Measurements from ENCODE around the gene TRIM3. TPM values are rescaled to one million over a fixed set of nuclear protein-coding genes. Genes with fewer than 3 reads are reported as not detected.

TRIM3 gene
- total and polyA plus RNA-seq, 2 of the 8 experiments (the other 6 are each of a cell fraction or from before 2014, with no cell fraction given), result 10.7 to 14.3 TPM

DNA sequence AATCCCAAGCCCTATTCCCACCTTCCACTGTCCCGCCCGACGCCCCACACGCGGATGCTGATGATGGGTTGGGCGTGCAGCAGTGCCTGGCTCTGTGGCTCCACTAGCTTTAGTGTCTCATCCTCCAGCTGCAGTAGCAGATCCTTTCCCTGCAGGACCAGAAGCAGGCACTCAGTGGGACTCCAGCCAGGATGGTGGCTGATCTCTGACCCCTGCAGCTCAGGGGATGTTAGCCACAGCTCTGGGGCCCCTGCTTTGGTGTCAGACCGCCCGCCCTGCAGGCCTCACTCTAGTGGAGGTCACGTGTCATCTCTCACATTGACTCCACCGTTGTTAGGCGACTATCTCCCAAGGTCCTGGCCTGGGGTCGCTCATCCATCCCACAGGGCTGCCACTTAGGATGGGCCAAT is 71.7 kb downstream of the TRIM3 start:
- Histone ChIP-seq H3K79me2 (ENCODE audit: control insufficient read depth in 1 of 2, insufficient read depth in 2 of 2, low read length in 2 of 2) (no peaks in the 10 kb centered on the region), H3K4me3 (ENCODE audit: extremely low read depth in 1 of 4, insufficient read depth in 2 of 4, low read depth in 3 of 4, low read length in 4 of 4) (no peak overlapping the region), H2BK20ac (ENCODE audit: low read length) (no peak overlapping the region), H3K4me2 (ENCODE audit: insufficient read depth in 1 of 2, low read depth in 2 of 2, low read length in 2 of 2) (no peak overlapping the region), H3K36me3 (ENCODE audit: control insufficient read depth in 2 of 4, insufficient read depth in 4 of 4, low read length in 3 of 4) (peaks cover 0 to 2% (median 0%) of the 10 kb centered on the region in 4 experiments; a peak in 1 of 8 replicates), H4K20me1 (replicated peaks in 1 of 2; ENCODE audit: control insufficient read depth in 1 of 2, insufficient read depth in 2 of 2, low read length in 2 of 2) (peaks cover 2 to 12% of the 10 kb centered on the region in 2 experiments), H3K4ac (replicated peaks; ENCODE audit: insufficient read length, low read depth, low read length) (no peak overlapping the region), H2AK5ac (ENCODE audit: low read depth, low read length) (no peak overlapping the region), H2BK5ac (ENCODE audit: low read depth, low read length) (0 out of 2 replicates have a peak overlapping the region, but pooled peaks have one; percentile 39), H3K23me2 (ENCODE audit: low read depth, low read length) (no peaks in the 10 kb centered on the region), H2AFZ (ENCODE audit: low read length) (no peak overlapping the region), H3K27me3 (replicated peaks in 1 of 4; ENCODE audit: control insufficient read depth in 3 of 4, extremely low read depth in 1 of 4, insufficient read depth in 3 of 4, low read length in 3 of 4) (no peaks in the 10 kb centered on the region), H3K14ac (ENCODE audit: insufficient read length) (no peak overlapping the region), H3K4me1 (replicated peaks in 1 of 4; ENCODE audit: control insufficient read depth in 3 of 4, insufficient read depth in 4 of 4, low read length in 3 of 4) (peaks cover 8 to 15% (median 10%) of the 10 kb centered on the region in 4 experiments), H2BK15ac (ENCODE audit: low read length) (no peak overlapping the region), H3K9me3 (ENCODE audit: insufficient read depth in 2 of 2, low read depth in 1 of 2, low read length in 1 of 2) (no peaks in the 10 kb centered on the region), H3K56ac (replicated peaks; ENCODE audit: insufficient read length, low read depth, low read length) (no peak overlapping the region), H3K79me1 (ENCODE audit: low read depth, low read length) (no peaks in the 10 kb centered on the region), H3K18ac (ENCODE audit: extremely low read depth, low read length) (no peak overlapping the region), H2BK120ac (replicated peaks; ENCODE audit: low read depth, low read length) (no peak overlapping the region), H2BK12ac (ENCODE audit: low read depth, low read length) (no peak overlapping the region), H4K8ac (ENCODE audit: extremely low read depth, insufficient read depth, low read length) (no peak overlapping the region), H3K27ac (ENCODE audit: low read depth, low read length) (no peak overlapping the region), H3K23ac (ENCODE audit: insufficient read length) (no peak overlapping the region), H4K5ac (ENCODE audit: insufficient read length, low read depth, low read length) (no peak overlapping the region), H3K9ac (replicated peaks in 1 of 4; ENCODE audit: extremely low read depth in 1 of 4, low read depth in 3 of 4, low read length in 3 of 4) (no peak overlapping the region), H4K91ac (replicated peaks; ENCODE audit: insufficient read length, low read length) (no peak overlapping the region)
- POLR2A ChIA-PET (ENCODE audit: partially characterized antibody), result interaction anchor here (1.9 kb wide), 1 partner anchor 8 kb away, joined by 9 read pairs; no protein-coding TSS in a partner anchor
- no peak for DNase-seq (ENCODE audit: low read depth in 1 of 2, low spot score in 2 of 2)
- TF ChIP-seq KDM4A (IDR thresholded peaks at IDR 0.05; ENCODE audit: low read depth, low read length, severe bottlenecking) (no peak), SIN3A (conservative IDR thresholded peaks at IDR 0.05 in 1 of 2, IDR thresholded peaks at IDR 0.05 in 1 of 2; ENCODE audit: low read depth in 1 of 2, low read length in 2 of 2) (no peak), ZNF274 (IDR thresholded peaks at IDR 0.05; ENCODE audit: borderline replicate concordance, extremely low read depth, low read length) (no peak)
- CTCF ChIA-PET (ENCODE audit: partially characterized antibody), result interaction anchor here (0.9 to 9.5 kb wide), 7 partner anchors 9 to 103 kb away, joined by 3 to 79 read pairs (median 11); partner anchors contain the start of gene HPX
- 88% methylated on average over 12 of the region's 12 CpGs; no CpG with 5 or more reads in 1 of the 2 experiments for WGBS, 2 experiments (ENCODE audit: extremely low coverage in 1 of 2, insufficient coverage in 1 of 2, insufficient read length in 1 of 2, insufficient replicate concordance in 2 of 2, low coverage in 1 of 2, low lambda C conversion rate in 2 of 2, missing lambda C conversion rate in 1 of 2)
- no peak for FAIRE-seq

Measured in H1 (cell line).